ENCODE data around the gene PABPC3.

Gene PABPC3

DNA sequence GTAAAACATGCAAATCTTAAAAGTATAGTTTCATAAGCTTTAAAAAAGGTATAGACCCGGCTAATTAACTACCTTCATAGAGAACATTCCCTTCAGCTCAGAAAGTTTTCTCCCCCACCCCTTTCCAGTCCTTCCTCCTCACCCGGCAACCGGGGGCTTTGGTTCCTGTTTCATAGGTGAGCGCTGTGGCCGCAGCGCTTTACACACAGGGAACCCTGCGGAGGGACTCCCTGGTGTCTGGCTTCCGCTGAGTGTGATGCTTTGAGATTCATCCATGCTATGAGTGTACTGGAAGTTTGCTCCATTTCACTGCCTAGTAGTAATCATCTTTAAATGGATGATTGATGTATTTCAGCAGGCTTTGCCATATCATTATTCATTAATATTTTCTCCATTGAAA is 26.0 kb upstream of the PABPC3 start:
- DNase-seq (ENCODE audit: low spot score), result no peak
- in situ Hi-C loops (cut with MboI; ENCODE audit: low pct_unique_long_range_greater_than_20kb, low sequenced_read_pairs, unreplicated experiment), result no loop called here
- TF ChIP-seq, protein P1, sequence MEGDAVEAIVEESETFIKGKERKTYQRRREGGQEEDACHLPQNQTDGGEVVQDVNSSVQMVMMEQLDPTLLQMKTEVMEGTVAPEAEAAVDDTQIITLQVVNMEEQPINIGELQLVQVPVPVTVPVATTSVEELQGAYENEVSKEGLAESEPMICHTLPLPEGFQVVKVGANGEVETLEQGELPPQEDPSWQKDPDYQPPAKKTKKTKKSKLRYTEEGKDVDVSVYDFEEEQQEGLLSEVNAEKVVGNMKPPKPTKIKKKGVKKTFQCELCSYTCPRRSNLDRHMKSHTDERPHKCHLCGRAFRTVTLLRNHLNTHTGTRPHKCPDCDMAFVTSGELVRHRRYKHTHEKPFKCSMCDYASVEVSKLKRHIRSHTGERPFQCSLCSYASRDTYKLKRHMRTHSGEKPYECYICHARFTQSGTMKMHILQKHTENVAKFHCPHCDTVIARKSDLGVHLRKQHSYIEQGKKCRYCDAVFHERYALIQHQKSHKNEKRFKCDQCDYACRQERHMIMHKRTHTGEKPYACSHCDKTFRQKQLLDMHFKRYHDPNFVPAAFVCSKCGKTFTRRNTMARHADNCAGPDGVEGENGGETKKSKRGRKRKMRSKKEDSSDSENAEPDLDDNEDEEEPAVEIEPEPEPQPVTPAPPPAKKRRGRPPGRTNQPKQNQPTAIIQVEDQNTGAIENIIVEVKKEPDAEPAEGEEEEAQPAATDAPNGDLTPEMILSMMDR (IDR thresholded peaks at IDR 0.05; ENCODE audit: extremely low read depth, insufficient read depth, missing control alignments), result no peak

- DNase-seq (ENCODE audit: low spot score), result no peak
- in situ Hi-C loops (cut with MboI; ENCODE audit: low pct_unique_long_range_greater_than_20kb, low sequenced_read_pairs, unreplicated experiment), result no loop called here
- TF ChIP-seq, protein P1 (IDR thresholded peaks at IDR 0.05; ENCODE audit: extremely low read depth, insufficient read depth, missing control alignments), result no peak
Measured at GRCh38 chr13:25080773-25081172, 15.2 kb upstream of the PABPC3 start.

GRCh38 chr13:25084096-25084495 is 11.8 kb upstream of the PABPC3 start:
- TF ChIP-seq, protein P1 (IDR thresholded peaks at IDR 0.05; ENCODE audit: extremely low read depth, insufficient read depth, missing control alignments), result no peak
- no peak for DNase-seq (ENCODE audit: low spot score)
- in situ Hi-C loops (cut with MboI; ENCODE audit: low pct_unique_long_range_greater_than_20kb, low sequenced_read_pairs, unreplicated experiment), result no loop called here

DNA sequence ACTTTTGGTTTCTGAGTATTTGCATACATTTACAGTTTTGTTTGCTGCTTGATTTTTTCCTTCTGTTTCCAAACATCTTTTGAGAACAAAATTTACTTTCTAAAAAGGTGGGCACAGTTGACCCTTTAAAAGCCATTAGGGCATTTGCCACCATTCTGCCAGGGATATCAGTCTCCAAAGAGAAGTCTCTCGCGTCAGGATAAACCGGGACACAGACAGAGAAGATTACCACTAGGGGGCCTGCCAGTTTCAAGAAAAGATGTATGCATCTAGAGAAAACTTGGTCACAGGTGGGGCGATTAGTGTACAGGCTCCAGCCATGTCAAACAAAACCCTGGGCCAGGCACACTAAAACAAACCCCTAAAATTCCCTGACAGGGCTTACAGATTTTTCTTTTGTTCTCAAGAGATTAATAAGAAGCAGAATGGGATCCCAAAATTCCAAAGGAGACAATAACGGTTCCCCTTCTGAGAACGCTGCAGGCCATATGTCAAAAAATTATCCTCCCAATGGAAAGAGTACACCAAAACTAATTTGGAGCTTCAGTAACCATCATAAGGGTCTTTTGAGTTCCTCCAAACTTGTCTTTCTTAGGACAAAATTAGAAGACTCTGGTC is 10.7 kb upstream of the PABPC3 start:
- in situ Hi-C loops (cut with MboI; ENCODE audit: low pct_unique_long_range_greater_than_20kb, low sequenced_read_pairs, unreplicated experiment), result no loop called here
- TF ChIP-seq, protein P1 (IDR thresholded peaks at IDR 0.05; ENCODE audit: extremely low read depth, insufficient read depth, missing control alignments), result peak; percentile 76
- peak; percentile 58 for DNase-seq (ENCODE audit: low spot score)

DNA sequence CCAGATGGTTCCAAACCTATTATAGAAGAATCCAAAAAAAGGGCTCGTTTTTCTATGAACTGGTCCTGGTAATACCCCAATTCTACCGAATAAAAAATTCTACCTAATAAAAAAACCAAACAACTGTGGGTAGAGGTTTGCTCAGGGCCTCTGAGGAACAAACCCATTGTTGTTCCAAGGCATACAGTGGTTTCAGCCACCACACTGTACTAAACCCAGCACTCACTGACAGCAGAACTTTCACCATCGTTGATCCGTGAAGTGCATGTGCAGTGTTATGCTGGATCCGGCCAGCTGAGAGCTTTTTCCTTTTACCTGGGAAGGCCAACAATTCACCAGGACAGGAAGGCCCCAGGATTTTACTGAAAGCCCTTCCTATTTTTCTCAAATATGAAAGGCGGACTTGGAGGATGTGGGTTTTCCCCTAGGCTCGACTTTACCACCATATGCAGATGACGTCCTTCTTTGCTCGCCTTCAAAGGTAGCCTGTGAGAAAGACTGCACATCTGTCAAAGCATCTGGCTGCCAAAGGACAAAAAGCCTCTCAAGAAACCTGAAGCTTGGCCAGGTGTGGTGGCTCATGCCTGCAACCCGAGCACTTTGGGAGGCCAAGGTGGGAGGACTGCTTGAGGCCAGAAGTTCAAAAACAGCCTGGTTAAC is 7.2 kb upstream of the PABPC3 start:
- peak; percentile 30 for DNase-seq (ENCODE audit: low spot score)
- in situ Hi-C loops (cut with MboI; ENCODE audit: low pct_unique_long_range_greater_than_20kb, low sequenced_read_pairs, unreplicated experiment), result no loop called here
- TF ChIP-seq, protein P1 (IDR thresholded peaks at IDR 0.05; ENCODE audit: extremely low read depth, insufficient read depth, missing control alignments), result no peak

- TF ChIP-seq, protein P1 (IDR thresholded peaks at IDR 0.05; ENCODE audit: extremely low read depth, insufficient read depth, missing control alignments), result no peak
- in situ Hi-C loops (cut with MboI; ENCODE audit: low pct_unique_long_range_greater_than_20kb, low sequenced_read_pairs, unreplicated experiment), result no loop called here
Measured at GRCh38 chr13:25097426-25097825, 1.5 kb downstream of the PABPC3 start.

More at GRCh38 chr13:25097426-25097825, 1.5 kb downstream of the PABPC3 start:
- DNase-seq (ENCODE audit: low spot score), result no peak

All from GM13977 (cell line).